Measurements from ENCODE around the gene TBC1D22B.
"Not testable (repeated sequence)": the region's sequence is repeated elsewhere in the genome, so short reads cannot be mapped to it uniquely, and the experiment has no call there.

The TBC1D22B gene

DNA sequence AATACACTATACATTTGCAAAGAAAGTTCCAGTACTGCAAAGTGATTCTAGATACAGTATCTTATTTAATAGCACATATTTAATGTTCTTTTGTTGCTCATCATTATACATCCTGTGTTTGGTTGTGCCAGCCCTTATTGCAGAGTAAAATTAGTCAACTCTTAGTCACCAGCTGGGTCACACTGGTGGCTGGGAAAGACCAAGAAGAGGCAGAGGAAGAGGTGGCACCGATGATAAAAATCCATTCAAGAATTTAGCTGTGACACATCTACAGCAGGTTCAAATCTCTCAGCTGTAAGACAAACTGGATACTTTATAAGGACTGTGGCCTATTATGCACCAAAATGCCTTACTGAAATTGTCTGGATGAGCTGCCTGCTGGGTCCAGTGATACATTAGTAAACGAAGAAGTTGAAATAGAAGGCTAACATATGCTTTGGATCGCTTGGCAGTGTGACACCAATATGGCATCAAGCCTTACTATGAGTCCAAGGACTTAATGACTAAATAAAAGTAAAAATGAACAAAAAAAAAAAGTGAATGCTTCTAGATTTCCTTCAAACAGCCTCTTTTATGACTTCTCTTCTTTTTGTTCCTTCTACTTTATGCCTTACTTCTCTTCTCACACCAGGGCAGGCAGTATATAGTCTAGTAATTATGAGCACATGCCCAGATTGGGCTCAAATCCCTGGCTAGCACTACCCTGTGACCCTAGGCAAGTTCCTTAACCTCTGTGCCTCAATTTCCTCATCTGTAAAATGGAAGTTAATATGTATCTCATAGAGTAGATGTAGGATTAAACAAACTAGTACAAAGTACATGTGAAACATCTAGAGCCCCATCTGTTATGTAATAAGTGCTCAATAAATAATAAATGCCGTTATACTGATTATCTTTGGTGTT, 66.8 kb downstream of the TBC1D22B start:
- no peak for DNase-seq

- not testable (repeated sequence) for DNase-seq
Observed at GRCh38 chr6:37330345-37330744, 72.8 kb downstream of the TBC1D22B start.

- no peak for DNase-seq
Observed at GRCh38 chr6:37331047-37331446, 73.5 kb downstream of the TBC1D22B start.

GRCh38 chr6:37332894-37333293, 75.3 kb downstream of the TBC1D22B start:
- DNase-seq: no peak

- DNase-seq: no peak
Observed at GRCh38 chr6:37334047-37334446, 76.5 kb downstream of the TBC1D22B start.

DNA sequence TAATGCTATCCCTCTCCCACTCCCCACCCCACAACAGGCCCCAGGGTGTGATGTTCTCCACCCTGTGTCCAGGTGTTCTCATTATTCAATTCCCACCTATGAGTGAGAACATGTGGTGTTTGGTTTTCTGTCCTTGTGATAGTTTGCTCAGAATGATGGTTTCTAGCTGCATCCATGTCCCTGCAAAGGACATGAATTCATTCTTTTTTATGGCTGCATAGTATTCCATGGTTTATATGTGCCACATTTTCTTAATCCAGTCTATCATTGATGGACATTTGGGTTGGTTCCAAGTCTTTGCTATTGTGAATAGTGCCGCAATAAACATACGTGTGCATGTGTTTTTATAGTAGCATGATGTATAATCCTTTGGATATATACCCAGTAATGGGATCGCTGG, 80.7 kb downstream of the TBC1D22B start:
- not testable (repeated sequence) for DNase-seq

- DNase-seq: no peak
Observed at GRCh38 chr6:37338745-37339255, 81.2 kb downstream of the TBC1D22B start.

DNA sequence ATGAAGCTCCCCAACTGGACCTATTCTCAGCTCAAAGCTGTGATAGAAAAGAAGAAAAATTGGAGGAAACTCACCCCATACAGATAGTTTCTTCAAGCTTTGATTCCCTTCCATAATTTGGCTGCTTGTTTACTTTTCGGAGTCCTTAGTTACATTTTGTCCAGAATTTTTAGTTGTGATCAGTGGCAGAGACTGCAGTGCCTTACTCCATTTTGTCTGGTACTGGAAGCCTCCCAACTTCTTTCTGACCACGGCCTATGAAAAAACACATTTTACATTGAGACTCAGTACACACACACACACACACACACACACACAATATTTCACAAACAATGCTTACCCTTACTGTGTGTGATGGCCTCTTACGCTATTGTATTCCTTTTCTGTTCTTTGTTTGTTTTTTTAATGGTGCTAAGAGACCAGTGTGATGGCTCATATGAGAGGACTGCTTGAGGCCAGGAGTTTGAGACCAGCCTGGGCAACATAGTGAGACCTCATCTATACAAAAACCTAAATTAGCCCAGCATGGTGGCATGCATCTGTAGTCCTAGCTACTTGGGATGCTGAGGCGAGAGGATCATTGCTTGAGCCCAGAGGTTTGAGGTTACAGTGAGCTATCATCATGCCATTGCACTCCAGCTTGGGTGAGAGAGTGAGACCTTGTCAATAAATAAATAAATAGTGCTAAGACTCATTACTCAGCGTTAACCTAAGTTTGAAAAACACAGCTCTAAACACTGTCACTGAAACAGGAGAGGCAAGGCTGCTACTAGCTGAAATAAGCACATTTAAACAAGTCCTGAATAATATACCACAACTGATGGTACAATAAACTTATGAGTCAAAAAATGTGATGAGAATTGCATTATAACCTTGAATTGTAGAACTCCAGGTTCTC, 82.4 kb downstream of the TBC1D22B start:
- DNase-seq: no peak

DNA sequence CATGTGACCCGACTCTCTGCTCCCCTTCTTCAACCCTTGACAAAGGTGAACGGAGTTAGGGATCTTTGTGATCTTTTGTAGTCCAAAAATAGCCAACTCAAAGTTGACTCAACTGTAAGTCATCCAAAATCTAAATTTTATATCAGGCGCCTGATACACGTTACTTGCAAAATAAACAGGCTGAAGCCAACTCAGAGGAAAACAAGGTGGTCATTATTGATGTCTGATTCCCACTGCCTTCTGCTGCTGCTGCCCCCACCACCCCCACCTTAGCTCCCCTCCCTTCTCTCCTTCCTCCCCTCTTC, 83.0 kb downstream of the TBC1D22B start:
- no peak for DNase-seq

DNA sequence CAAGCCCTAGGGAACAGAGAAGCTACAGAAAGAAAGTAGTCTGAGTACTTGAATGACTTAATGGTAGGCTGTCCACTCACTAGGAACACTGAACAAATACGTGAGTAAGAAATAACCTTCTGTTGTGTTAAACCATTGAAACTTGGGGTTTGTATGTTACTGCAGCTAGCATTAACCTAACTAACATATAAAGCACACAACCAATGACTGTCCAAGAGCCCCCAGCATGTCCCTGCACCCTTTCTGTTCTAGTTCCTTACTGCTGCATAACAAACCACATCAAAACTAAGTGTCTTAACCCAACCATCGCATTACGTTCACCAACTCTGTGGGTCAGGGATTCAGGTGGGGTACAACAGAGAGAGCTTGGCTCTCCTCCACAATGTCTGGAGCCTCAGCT, 85.7 kb downstream of the TBC1D22B start:
- no peak for DNase-seq

GRCh38 chr6:37344308-37344707, 86.7 kb downstream of the TBC1D22B start:
- no peak for DNase-seq

DNA sequence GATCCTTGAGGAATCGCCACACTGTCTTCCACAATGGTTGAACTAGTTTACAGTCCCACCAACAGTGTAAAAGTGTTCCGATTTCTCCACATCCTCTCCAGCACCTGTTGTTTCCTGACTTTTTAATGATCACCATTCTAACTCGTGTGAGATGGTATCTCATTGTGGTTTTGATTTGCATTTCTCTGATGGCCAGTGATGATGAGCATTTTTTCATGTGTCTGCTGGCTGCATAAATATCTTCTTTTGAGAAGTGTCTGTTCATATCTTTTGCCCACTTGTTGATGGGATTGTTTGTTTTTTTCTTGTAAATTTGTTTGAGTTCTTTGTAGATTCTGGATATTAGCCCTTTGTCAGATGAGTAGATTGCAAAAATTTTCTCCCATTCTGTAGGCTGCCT, 88.2 kb downstream of the TBC1D22B start:
- DNase-seq: not testable (repeated sequence)

DNA sequence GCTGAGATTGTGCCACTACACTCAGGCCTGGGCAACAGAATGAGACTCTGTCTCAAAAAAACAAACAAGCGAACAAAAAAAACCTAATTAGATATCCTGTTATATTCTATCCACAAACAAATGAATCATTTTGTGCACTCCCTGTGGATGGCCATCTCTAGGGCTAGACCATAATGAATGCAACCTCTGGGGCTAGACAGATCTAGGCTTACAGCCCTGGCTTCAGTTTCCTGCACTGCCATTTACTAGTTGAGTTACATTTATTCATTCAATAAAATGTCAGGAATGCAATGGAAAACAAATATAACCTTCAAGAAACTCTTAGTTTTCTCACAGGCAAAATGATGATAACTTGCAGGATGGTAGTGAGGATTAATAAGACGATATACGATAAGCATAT, 89.6 kb downstream of the TBC1D22B start:
- DNase-seq: no peak

DNA sequence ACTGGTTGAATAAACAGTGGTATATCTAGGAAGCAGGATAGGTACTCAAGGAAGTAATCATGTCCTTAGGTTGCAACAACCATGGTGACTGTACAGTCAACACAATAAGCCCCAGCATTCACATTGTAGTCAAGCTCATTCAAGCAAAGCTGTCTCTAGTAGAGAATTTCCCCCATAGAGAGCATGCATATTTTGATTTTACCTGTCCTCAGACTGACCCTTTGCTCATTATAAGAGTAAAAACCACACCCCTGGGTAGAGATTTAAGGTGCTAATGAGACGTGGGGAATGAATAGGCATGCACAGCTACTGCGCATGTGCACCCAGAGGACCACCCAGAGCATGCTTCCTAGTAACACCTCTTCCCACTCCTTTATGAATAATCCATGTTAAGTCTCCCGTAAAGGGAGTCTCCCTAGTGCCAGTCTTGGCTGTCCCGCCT, 90.1 kb downstream of the TBC1D22B start:
- no peak for DNase-seq

- DNase-seq: no peak
Observed at GRCh38 chr6:37351027-37351426, 93.5 kb downstream of the TBC1D22B start.

DNA sequence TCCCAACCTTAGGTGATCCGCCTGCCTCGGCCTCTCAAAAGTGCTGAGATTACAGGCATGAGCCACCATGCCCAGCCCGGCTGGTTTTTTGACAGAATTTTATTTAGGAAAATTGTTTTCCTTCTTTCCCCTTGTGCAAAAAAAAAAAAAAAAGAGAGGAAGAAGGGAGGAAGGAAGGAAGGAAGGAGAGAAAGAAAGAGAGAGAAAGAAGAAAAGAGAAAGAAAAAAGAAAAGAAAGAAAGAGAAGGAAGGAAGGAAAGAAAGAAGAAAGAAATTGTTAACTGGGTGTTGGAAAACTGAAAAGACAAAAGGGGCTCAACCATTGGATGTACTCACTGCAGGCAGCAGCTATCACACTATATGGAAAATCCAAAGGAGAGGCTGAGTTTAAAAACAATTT, 94.8 kb downstream of the TBC1D22B start:
- no peak for DNase-seq

DNA sequence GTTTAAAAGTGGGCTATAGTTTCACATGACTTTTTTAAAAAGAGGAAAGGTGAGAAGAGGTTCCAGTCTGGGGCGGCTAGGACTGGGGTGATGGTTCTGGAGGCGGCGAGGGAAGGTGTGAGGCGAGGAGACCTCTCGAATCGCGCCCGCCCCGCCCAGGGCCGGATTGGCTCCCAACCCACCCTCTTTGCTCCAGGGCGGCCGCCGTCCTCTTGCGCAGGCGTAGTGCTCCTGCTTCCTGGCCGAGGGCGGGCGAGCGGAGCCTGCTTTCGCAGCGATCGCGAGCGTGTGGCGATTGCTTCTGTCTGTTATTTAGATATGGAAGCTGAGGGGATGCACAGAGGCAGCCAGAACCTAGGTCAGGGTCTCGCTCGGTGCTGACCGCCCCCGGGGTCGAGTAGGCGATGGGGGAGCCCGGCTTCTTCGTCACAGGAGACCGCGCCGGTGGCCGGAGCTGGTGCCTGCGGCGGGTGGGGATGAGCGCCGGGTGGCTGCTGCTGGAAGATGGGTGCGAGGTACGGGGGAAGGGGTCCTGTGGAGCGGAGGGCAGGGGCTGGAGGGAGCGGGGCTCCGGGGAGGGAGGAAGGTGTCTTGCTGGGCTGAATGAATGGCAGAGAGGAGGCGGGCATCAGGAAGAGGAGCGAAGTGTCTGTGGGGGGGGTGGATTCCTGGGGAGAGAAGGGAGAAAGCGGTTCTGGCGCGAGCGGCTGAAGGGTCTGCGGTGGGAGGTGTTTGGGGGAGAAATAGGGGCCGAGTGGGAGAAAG, 96.4 kb downstream of the TBC1D22B start, which contains the start of gene RNF8:
Gene RNF8 (plus strand): TSS at position 223 of the 765 bp plus-strand sequence. CDS start 182 bp downstream, at position 405.
- peak; percentile 88 to 91 for DNase-seq

GRCh38 chr6:37354526-37355384, 97.2 kb downstream of the TBC1D22B start:
- no peak for DNase-seq

GRCh38 chr6:37357288-37357687, 99.7 kb downstream of the TBC1D22B start:
- DNase-seq: no peak

DNA sequence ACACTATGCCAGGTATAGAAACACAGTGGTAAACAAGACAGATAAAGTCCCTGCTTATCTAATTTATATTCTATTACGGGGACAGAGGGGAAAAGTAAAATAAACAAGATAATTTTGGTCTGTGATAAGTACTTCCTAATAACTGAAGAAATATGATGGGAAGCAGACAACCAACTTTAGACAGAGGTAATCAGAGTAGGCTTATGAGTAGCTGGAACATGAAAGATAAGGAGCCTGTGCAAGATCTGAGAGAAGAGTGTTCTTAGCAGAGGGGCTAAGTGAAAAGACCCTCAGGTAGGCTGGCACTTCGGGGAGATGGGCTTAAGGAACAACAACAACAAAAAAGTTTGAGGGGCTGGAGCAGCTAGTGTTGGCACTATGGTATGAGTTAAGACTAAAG, 100.3 kb downstream of the TBC1D22B start:
- no peak for DNase-seq

DNA sequence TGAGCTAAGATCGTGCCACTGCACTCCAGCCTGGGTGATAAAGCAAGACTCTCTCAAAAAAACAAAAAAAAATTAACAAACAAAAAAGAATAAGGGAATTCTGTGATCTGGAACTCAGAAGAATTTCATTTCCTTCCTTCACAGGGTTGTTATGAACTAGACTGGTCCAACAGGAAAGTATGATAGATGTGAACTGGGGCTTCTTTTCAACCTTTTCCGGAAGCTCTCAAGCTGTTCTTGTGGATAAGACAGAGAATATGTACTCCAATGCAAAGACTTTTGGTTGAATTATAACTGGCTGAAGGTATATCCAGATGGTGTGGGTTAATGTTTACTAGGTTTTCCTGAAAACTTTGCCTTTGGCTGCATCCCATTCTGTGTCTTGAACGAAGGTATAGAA, 101.5 kb downstream of the TBC1D22B start:
- DNase-seq: no peak

All from CD4-positive, alpha-beta T cell treated with Interferon alpha-2 for 1 hour (primary cell).